Ovary (tissue), 9 donors: Measurements from ENCODE around the gene SPP1. TPM values are rescaled to one million over a fixed set of nuclear protein-coding genes. Genes with fewer than 3 reads are reported as not detected.

Experiments
- DNase-seq, 5 donors: peaks; one replicate each; pipeline ENCODE4 v3.0.0-alpha.2; 2019 to 2020
- H3K27ac ChIP-seq, 2 donors: fragments of 200-600 bp; one replicate each; pipeline versions ENCODE4 v1.5.1 to v1.8.0; 2019 to 2022
- H3K27me3 ChIP-seq: fragments of 200-600 bp; one replicate; pipeline ENCODE4 v1.8.0; 2022
- H3K36me3 ChIP-seq: fragments of 200-600 bp; sonication (generic); one replicate; pipeline ENCODE4 v1.5.1; 2019
- H3K4me1 ChIP-seq: one replicate; pipeline ENCODE4 v1.8.1; 2013; ENCODE audit warnings: mild to moderate bottlenecking, moderate library complexity; ENCODE audit not compliant: insufficient read depth
- H3K4me3 ChIP-seq: fragments of 200-600 bp; sonication (generic); one replicate; pipeline ENCODE4 v1.5.1; 2017
- H3K9me3 ChIP-seq, 2 donors: fragments of 200-600 bp in 1 of 2; sonication (generic) in 1 of 2; one replicate each; pipeline versions ENCODE4 v1.5.1 to v1.8.1; 2013 to 2019; ENCODE audit warnings: mild to moderate bottlenecking in 1 of 2, moderate library complexity in 1 of 2
- CTCF ChIP-seq, 3 donors: fragments of 450-650 bp in 2 of 3; fragments of 200-600 bp in 1 of 3; IDR thresholded peaks; one replicate each; pipeline versions ENCODE4 v1.5.1 to v1.8.0; 2016 to 2022; ENCODE audit warnings: antibody characterized with exemption in 3 of 3, mild to moderate bottlenecking in 1 of 3
- EP300 ChIP-seq: sonication (generic); formaldehyde crosslinking; IDR thresholded peaks from one replicate; pipeline ENCODE4 v1.6.1; 2017; ENCODE audit warnings: antibody characterized with exemption
- POLR2A ChIP-seq: fragments of 450-650 bp; IDR thresholded peaks from one replicate; pipeline ENCODE4 v1.6.1; 2017; ENCODE audit warnings: antibody characterized with exemption, mild to moderate bottlenecking, moderate library complexity
- WGBS, 3 donors: extraction: QIAGEN DNeasy Blood & Tissue Kit in 1 of 3; methylation state at CpG; one replicate each; pipeline versions ENCODE4 v1.1.5 to v1.1.7; 2013 to 2017; 5-methylcytosine and 5-hydroxymethylcytosine counted together
- intact Hi-C, 4 donors: fragments of 100-400 bp; cut with DNase I; formaldehyde crosslinking; loops; one replicate each; pipeline versions ENCODE4 v1.11.0 to v1.15.1; 2022 to 2023
- polyA plus RNA-seq, 2 donors: library from polyadenylated mRNA; stranded (reverse); fragments of 200-250 nt in 1 of 2; fragments of 350-450 nt in 1 of 2; fragmentation: Illumina TruSeq in 1 of 2; extraction: RNeasy Lipid Tissue Mini Kit (QIAGEN cat#74804) in 1 of 2; gene quantifications; one replicate each; pipeline ENCODE4 v1.2.3, GENCODE V29; 2013 to 2014
- total RNA-seq, 7 donors: library from RNA; depleted of rRNA in 2 of 7; stranded (reverse); fragments of >200 nt in 2 of 7; fragmentation: NEBNext Ultra II Directional in 3 of 7; extraction: Animal tissue kit (Norgen Biotek cat#: 25700) in 3 of 7; gene quantifications; one replicate each; pipeline versions ENCODE4 v1.1.0 to v1.2.4, GENCODE V29; 2016 to 2023
- donor health status: DM: no; HTN: no; CAD: no; lungs with moderate emphysema.
- donor health status: DM: no; HTN: no; CAD: no.
- donor health status: Bipolar disorder and iron deficiency.
- donor health status: DM: yes; HTN: yes; CAD: no.
- donor health status: DM: no; HTN: no; CAD: no.
- donor health status: DM: yes; HTN: yes; CAD: no.

SPP1 gene
- total and polyA plus RNA-seq, 9 donors: 5.6 to 88.7 (median 23.7) TPM

GRCh38 chr4:88027611-88028608 is 52.4 kb downstream of the SPP1 start:
- intact Hi-C loops: loop anchor here in 1 of 4 donors (2.0 kb wide), 1 partner anchor 47 kb away; no protein-coding TSS in a partner anchor
- WGBS, 3 donors: 46 to 60% (median 58%) methylated on average over 4 of the region's 4 CpGs
- no peaks in the 10 kb centered on the region for H3K9me3 ChIP-seq
- no peak overlapping the region for H3K27ac ChIP-seq
- TF ChIP-seq EP300 (no peak), CTCF (IDR thresholded peaks at IDR 0.05) (no peak), POLR2A (no peak)
- no peaks in the 10 kb centered on the region for H3K27me3 ChIP-seq
- H3K36me3 ChIP-seq: no peaks in the 10 kb centered on the region
- H3K4me3 ChIP-seq: no peak overlapping the region
- H3K4me1 ChIP-seq: no peaks in the 10 kb centered on the region
- no peak for DNase-seq

GRCh38 chr4:88028946-88029345 is 53.4 kb downstream of the SPP1 start:
- H3K27ac ChIP-seq: no peak overlapping the region
- no peaks in the 10 kb centered on the region for H3K36me3 ChIP-seq
- DNase-seq: no peak
- intact Hi-C loops: loop anchor here in 1 of 4 donors (2.0 kb wide), 1 partner anchor 46 kb away; no protein-coding TSS in a partner anchor
- H3K4me1 ChIP-seq: no peaks in the 10 kb centered on the region
- H3K9me3 ChIP-seq: no peaks in the 10 kb centered on the region
- no peak overlapping the region for H3K4me3 ChIP-seq
- 77 to 83% (median 80%) methylated on average over 3 of the region's 3 CpGs for WGBS, 3 donors
- no peaks in the 10 kb centered on the region for H3K27me3 ChIP-seq
- TF ChIP-seq POLR2A (no peak), EP300 (no peak), CTCF (IDR thresholded peaks at IDR 0.05) (no peak)

DNA sequence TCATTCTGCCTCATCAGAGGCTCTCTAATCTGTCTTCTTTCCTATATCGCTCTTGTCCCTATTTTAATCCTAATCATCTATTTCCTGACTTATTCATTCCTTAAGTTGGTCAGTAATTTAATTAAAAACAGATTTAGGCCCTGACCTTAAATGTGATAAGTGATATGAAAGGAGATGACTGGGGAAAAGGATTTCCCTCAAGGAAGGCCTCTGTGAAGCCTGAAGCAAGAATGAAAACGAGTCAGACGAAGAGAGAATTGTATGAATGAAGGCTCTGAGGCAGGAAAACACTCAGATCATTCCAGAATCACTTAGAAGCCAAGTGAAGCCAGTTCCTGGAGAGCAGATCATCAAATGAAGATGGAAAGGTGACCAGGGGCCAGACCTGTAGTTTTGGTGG is 54.0 kb downstream of the SPP1 start:
- Histone ChIP-seq H3K27ac (no peak overlapping the region), H3K27me3 (no peaks in the 10 kb centered on the region), H3K4me1 (no peaks in the 10 kb centered on the region), H3K9me3 (no peaks in the 10 kb centered on the region), H3K36me3 (no peaks in the 10 kb centered on the region), H3K4me3 (no peak overlapping the region)
- no peak for TF ChIP-seq EP300
- no peak for TF ChIP-seq CTCF (IDR thresholded peaks at IDR 0.05)
- intact Hi-C loops: loop anchor here in 1 of 4 donors (2.0 kb wide), 1 partner anchor 45 kb away; no protein-coding TSS in a partner anchor
- no peak for DNase-seq
- 85 to 90% (median 89%) methylated on average over 3 of the region's 3 CpGs for WGBS, 3 donors

DNA sequence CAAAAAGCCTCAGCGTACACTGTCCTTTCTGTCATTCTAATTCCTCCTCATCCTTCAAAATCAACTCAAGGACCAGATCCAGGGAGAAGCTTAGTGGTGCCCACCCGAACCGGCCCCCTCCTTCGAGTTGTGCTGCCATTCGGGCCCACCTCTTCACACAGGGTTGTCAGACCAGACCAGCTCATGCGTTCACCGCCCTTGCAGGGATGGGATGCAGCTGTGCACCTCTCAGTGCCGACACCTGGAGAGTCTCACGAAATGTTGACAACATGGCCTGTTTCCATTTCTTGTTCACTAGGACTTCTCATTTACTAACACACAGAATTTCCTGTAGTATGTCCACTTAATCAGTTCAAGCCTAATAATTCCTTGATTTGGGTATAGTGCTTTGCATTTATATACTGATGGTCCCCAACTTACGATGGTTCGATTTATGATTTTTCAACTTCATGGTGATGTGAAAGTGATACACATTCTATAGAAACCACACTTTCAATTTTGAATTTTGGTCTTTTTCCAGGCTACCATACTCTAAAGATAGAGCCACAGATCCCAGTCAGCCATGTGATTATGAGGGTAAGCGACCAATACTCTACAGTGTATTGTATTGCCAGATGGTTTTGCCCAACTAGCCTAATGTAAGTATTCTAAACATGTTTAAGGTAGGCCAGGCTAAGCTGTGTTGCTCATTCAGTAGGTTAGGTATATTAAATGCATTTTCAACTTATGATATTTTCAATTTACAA is 55.2 kb downstream of the SPP1 start:
- no peak overlapping the region for H3K27ac ChIP-seq

More for the DNA sequence above, 55.2 kb downstream of the SPP1 start:
- intact Hi-C loops: loop anchor here in 3 of 4 donors (5.0 to 10.0 kb wide), 3 partner anchors 182 to 484 kb away; no protein-coding TSS in a partner anchor
- TF ChIP-seq EP300 (no peak), CTCF (IDR thresholded peaks at IDR 0.05) (no peak), POLR2A (no peak)
- no peaks in the 10 kb centered on the region for H3K4me1 ChIP-seq
- no peaks in the 10 kb centered on the region for H3K9me3 ChIP-seq
- no peaks in the 10 kb centered on the region for H3K27me3 ChIP-seq
- WGBS, 3 donors: 79 to 82% (median 80%) methylated on average over 12 of the region's 12 CpGs
- no peak for DNase-seq
- H3K4me3 ChIP-seq: no peak overlapping the region
- H3K36me3 ChIP-seq: no peaks in the 10 kb centered on the region
